Measurements from ENCODE around the gene DDAH1. TPM values are rescaled to one million over a fixed set of nuclear protein-coding genes. Genes with fewer than 3 reads are reported as not detected.
A peak's percentile ranks its signal among the peaks of the same experiment; 100 is the strongest.

The DDAH1 gene
- total and polyA plus RNA-seq, 2 of the 8 experiments (the other 6 are each of a cell fraction or from before 2014, with no cell fraction given): 22.8 to 54.5 TPM

- FAIRE-seq (no peak), DNase-seq (ENCODE audit: low read depth in 1 of 2, low spot score in 2 of 2) (no peak)
- H3K4me3 ChIP-seq (ENCODE audit: extremely low read depth in 1 of 4, insufficient read depth in 2 of 4, low read depth in 3 of 4, low read length in 4 of 4): no peak overlapping the region
- no peak overlapping the region for H2BK5ac ChIP-seq (ENCODE audit: low read depth, low read length)
- POLR2A ChIA-PET (ENCODE audit: partially characterized antibody): interaction anchor here (0.9 to 1.0 kb wide), 2 partner anchors 261 to 268 kb away, joined by 3 read pairs; no protein-coding TSS in a partner anchor
- H2BK120ac ChIP-seq (replicated peaks; ENCODE audit: low read depth, low read length): peak overlapping the region; percentile 49
- H3K9me3 ChIP-seq (ENCODE audit: insufficient read depth in 2 of 2, low read depth in 1 of 2, low read length in 1 of 2): no peaks in the 10 kb centered on the region
- H4K91ac ChIP-seq (replicated peaks; ENCODE audit: insufficient read length, low read length): no peak overlapping the region
- H3K4me1 ChIP-seq (replicated peaks in 1 of 4; ENCODE audit: control insufficient read depth in 3 of 4, insufficient read depth in 4 of 4, low read length in 3 of 4): no peaks in the 10 kb centered on the region
- no peaks in the 10 kb centered on the region for H3K27me3 ChIP-seq (replicated peaks in 1 of 4; ENCODE audit: control insufficient read depth in 3 of 4, extremely low read depth in 1 of 4, insufficient read depth in 3 of 4, low read length in 3 of 4)
- H3K9ac ChIP-seq (replicated peaks in 1 of 4; ENCODE audit: extremely low read depth in 1 of 4, low read depth in 3 of 4, low read length in 3 of 4): no peak overlapping the region
- no peak overlapping the region for H3K4ac ChIP-seq (replicated peaks; ENCODE audit: insufficient read length, low read depth, low read length)
- peak overlapping the region; percentile 37 for H3K56ac ChIP-seq (replicated peaks; ENCODE audit: insufficient read length, low read depth, low read length)
- H3K4me2 ChIP-seq (ENCODE audit: insufficient read depth in 1 of 2, low read depth in 2 of 2, low read length in 2 of 2): no peak overlapping the region
- no peaks in the 10 kb centered on the region for H3K79me2 ChIP-seq (ENCODE audit: control insufficient read depth in 1 of 2, insufficient read depth in 2 of 2, low read length in 2 of 2)
- CTCF ChIA-PET (ENCODE audit: partially characterized antibody): interaction anchor here (0.8 to 1.3 kb wide), 4 partner anchors 12 to 184 kb away, joined by 3 read pairs; no protein-coding TSS in a partner anchor
- no peak overlapping the region; the same call in 1 of the 2 replicates for H4K8ac ChIP-seq (ENCODE audit: extremely low read depth, insufficient read depth, low read length)
- no peak overlapping the region for H2BK12ac ChIP-seq (ENCODE audit: low read depth, low read length)
- no peak overlapping the region for H2AFZ ChIP-seq (ENCODE audit: low read length)
- H2BK15ac ChIP-seq (ENCODE audit: low read length): no peak overlapping the region
- H3K14ac ChIP-seq (ENCODE audit: insufficient read length): no peak overlapping the region
- WGBS, 2 experiments (ENCODE audit: extremely low coverage in 1 of 2, insufficient coverage in 1 of 2, insufficient read length in 1 of 2, insufficient replicate concordance in 2 of 2, low coverage in 1 of 2, low lambda C conversion rate in 2 of 2, missing lambda C conversion rate in 1 of 2): 79% methylated on average over 8 of the region's 8 CpGs; no CpG with 5 or more reads in 1 of the 2 experiments
- no peak overlapping the region for H2AK5ac ChIP-seq (ENCODE audit: low read depth, low read length)
- peaks cover 0 to 1% of the 10 kb centered on the region in 2 experiments for H4K20me1 ChIP-seq (replicated peaks in 1 of 2; ENCODE audit: control insufficient read depth in 1 of 2, insufficient read depth in 2 of 2, low read length in 2 of 2)
- H3K23me2 ChIP-seq (ENCODE audit: low read depth, low read length): no peaks in the 10 kb centered on the region
- no peaks in the 10 kb centered on the region; the same call in 1 of the 2 replicates for H3K79me1 ChIP-seq (ENCODE audit: low read depth, low read length)
- H3K23ac ChIP-seq (ENCODE audit: insufficient read length): no peak overlapping the region
- H3K36me3 ChIP-seq (ENCODE audit: control insufficient read depth in 2 of 4, insufficient read depth in 4 of 4, low read length in 3 of 4): no peaks in the 10 kb centered on the region; a peak in 1 of 8 replicates
- H2BK20ac ChIP-seq (ENCODE audit: low read length): no peak overlapping the region
- no peak overlapping the region for H4K5ac ChIP-seq (ENCODE audit: insufficient read length, low read depth, low read length)
- no peak overlapping the region for H3K27ac ChIP-seq (ENCODE audit: low read depth, low read length)
- no peak overlapping the region for H3K18ac ChIP-seq (ENCODE audit: extremely low read depth, low read length)
- no peak for TF ChIP-seq BRCA1 (IDR thresholded peaks at IDR 0.05; ENCODE audit: low read depth, low read length)
- no peak for TF ChIP-seq CTBP2 (IDR thresholded peaks at IDR 0.05; ENCODE audit: borderline replicate concordance, insufficient read depth, insufficient read length, low read length)
- no peak for TF ChIP-seq JUN (IDR thresholded peaks at IDR 0.05; ENCODE audit: low read depth, low read length)
- no peak for TF ChIP-seq EZH2 (IDR thresholded peaks at IDR 0.05; ENCODE audit: low read depth, low read length, severe bottlenecking)
- TF ChIP-seq TBP (IDR thresholded peaks at IDR 0.05; ENCODE audit: low read depth, low read length): no peak
- no peak for TF ChIP-seq RBBP5 (IDR thresholded peaks at IDR 0.05; ENCODE audit: borderline replicate concordance, low read depth, low read length)
- TF ChIP-seq BCL11A (IDR thresholded peaks at IDR 0.05; ENCODE audit: low read depth in 2 of 2, low read length in 2 of 2): no peak
- no peak for TF ChIP-seq CEBPB (IDR thresholded peaks at IDR 0.05; ENCODE audit: low read depth, low read length)
- no peak for TF ChIP-seq ZNF274 (IDR thresholded peaks at IDR 0.05; ENCODE audit: borderline replicate concordance, extremely low read depth, low read length)
- TF ChIP-seq EGR1 (IDR thresholded peaks at IDR 0.05; ENCODE audit: borderline replicate concordance, low read depth, low read length): no peak
- TF ChIP-seq ATF2 (IDR thresholded peaks at IDR 0.05; ENCODE audit: low read length): no peak
- no peak for TF ChIP-seq SIN3A (conservative IDR thresholded peaks at IDR 0.05 in 1 of 2, IDR thresholded peaks at IDR 0.05 in 1 of 2; ENCODE audit: low read depth in 1 of 2, low read length in 2 of 2)
These were observed 149.2 kb downstream of the DDAH1 start for GRCh38 chr1:85315789-85316188.
